Pancreas (tissue), 10 donors: ENCODE results near the gene BABAM2. TPM values are rescaled to one million over a fixed set of nuclear protein-coding genes. Genes with fewer than 3 reads are reported as not detected.

Source experiments
- ATAC-seq, 4 donors: fragments of 200-7000 bp; cut with Tn5 transposase; one replicate each; pipeline versions ENCODE4 v1.8.0 to v1.9.1; 2020; ENCODE audit warnings: mild to moderate bottlenecking in 4 of 4, moderate library complexity in 4 of 4
- DNase-seq, 6 donors: peaks; one replicate each; pipeline ENCODE4 v3.0.0-alpha.2; 2020
- FAIRE-seq: peaks from 2 replicates; lab custom pipeline; 2012; peaks lifted over from hg19 to GRCh38; lab: Jason Lieb, UNC
- H3K27ac ChIP-seq, 4 donors: fragments of 200-600 bp; sonication (generic); 1 replicate in 3 of 4; 2 replicates in 1 of 4; pipeline versions ENCODE4 v1.5.0 to v1.8.0; 2020
- H3K27me3 ChIP-seq, 4 donors: fragments of 200-600 bp; one replicate each; pipeline ENCODE4 v1.8.0; 2021
- H3K36me3 ChIP-seq, 3 donors: fragments of 200-600 bp; sonication (generic) in 1 of 3; one replicate each; pipeline versions ENCODE4 v1.5.0 to v1.8.0; 2020 to 2021
- H3K4me1 ChIP-seq, 3 donors: fragments of 200-600 bp; one replicate each; pipeline ENCODE4 v1.8.0; 2021
- H3K4me3 ChIP-seq, 4 donors: fragments of 200-600 bp; sonication (generic) in 2 of 4; one replicate each; pipeline versions ENCODE4 v1.5.0 to v1.8.0; 2020 to 2021
- H3K9me3 ChIP-seq, 4 donors: fragments of 200-600 bp; one replicate each; pipeline ENCODE4 v1.8.0; 2021
- WGBS, 2 donors: extraction: QIAGEN DNeasy Blood & Tissue Kit; methylation state at CpG; one replicate each; pipeline ENCODE4 v1.1.7; 2013; 5-methylcytosine and 5-hydroxymethylcytosine counted together
- intact Hi-C, 3 donors: fragments of 100-400 bp; cut with DNase I; formaldehyde crosslinking; loops; one replicate each; pipeline versions ENCODE4 v1.11.1 to v1.14.2; 2022
- polyA plus RNA-seq, 2 donors: library from polyadenylated mRNA; stranded (reverse); fragments of 200-250 nt; gene quantifications; one replicate each; pipeline ENCODE4 v1.2.3, GENCODE V29; 2013
- total RNA-seq, 6 donors: library from RNA; stranded (reverse); fragmentation: NEBNext Ultra II Directional in 4 of 6; extraction: Animal tissue kit (Norgen Biotek cat#: 25700) in 4 of 6; gene quantifications; one replicate each; pipeline versions ENCODE4 v1.2.1 to v1.2.4, GENCODE V29; 2021 to 2023
- TF ChIP-seq, protein P1 (sequence below), 4 donors: fragments of 200-600 bp; sonication (generic) in 3 of 4; IDR thresholded peaks; one replicate each; pipeline versions ENCODE4 v1.5.0 to v1.8.0; 2021; ENCODE audit warnings: antibody characterized with exemption in 4 of 4
- donor health status: healthy with polysubstance abuse.
- donor health status: DM: no; HTN: no; CAD: no; lungs with moderate emphysema.
- donor health status: DM: no; HTN: no; CAD: no.
- donor health status: control.
- donor health status: control.
- donor health status: Bipolar disorder and iron deficiency.
- donor health status: DM: yes; HTN: yes; CAD: no.
- donor health status: DM: no; HTN: no; CAD: no.
- donor health status: DM: no; HTN: no; CAD: no.
- donor health status: DM: yes; HTN: yes; CAD: no.

The BABAM2 gene
- total and polyA plus RNA-seq, 8 donors: 9.4 to 21.3 (median 15.6) TPM

GRCh38 chr2:28283861-28284260 is 393.3 kb downstream of the BABAM2 start:
- TF ChIP-seq, protein P1, sequence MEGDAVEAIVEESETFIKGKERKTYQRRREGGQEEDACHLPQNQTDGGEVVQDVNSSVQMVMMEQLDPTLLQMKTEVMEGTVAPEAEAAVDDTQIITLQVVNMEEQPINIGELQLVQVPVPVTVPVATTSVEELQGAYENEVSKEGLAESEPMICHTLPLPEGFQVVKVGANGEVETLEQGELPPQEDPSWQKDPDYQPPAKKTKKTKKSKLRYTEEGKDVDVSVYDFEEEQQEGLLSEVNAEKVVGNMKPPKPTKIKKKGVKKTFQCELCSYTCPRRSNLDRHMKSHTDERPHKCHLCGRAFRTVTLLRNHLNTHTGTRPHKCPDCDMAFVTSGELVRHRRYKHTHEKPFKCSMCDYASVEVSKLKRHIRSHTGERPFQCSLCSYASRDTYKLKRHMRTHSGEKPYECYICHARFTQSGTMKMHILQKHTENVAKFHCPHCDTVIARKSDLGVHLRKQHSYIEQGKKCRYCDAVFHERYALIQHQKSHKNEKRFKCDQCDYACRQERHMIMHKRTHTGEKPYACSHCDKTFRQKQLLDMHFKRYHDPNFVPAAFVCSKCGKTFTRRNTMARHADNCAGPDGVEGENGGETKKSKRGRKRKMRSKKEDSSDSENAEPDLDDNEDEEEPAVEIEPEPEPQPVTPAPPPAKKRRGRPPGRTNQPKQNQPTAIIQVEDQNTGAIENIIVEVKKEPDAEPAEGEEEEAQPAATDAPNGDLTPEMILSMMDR (IDR thresholded peaks at IDR 0.05): no peak
- no peak for ATAC-seq
- 87 to 91% methylated on average over 1 of the region's 1 CpG for WGBS, 2 donors
- Histone ChIP-seq H3K4me1 (no peaks in the 10 kb centered on the region), H3K36me3 (no peaks in the 10 kb centered on the region), H3K27me3 (no peaks in the 10 kb centered on the region), H3K27ac (no peak overlapping the region), H3K4me3 (no peak overlapping the region), H3K9me3 (no peaks in the 10 kb centered on the region)
- intact Hi-C loops: no loop called here
- no peak for DNase-seq
- FAIRE-seq: no peak

GRCh38 chr2:28286678-28287077 is 396.1 kb downstream of the BABAM2 start:
- no peaks in the 10 kb centered on the region for H3K36me3 ChIP-seq
- no peak for FAIRE-seq
- TF ChIP-seq, protein P1 (IDR thresholded peaks at IDR 0.05): no peak
- H3K4me1 ChIP-seq: no peaks in the 10 kb centered on the region
- no peaks in the 10 kb centered on the region for H3K9me3 ChIP-seq
- no peaks in the 10 kb centered on the region for H3K27me3 ChIP-seq
- H3K27ac ChIP-seq: no peak overlapping the region
- ATAC-seq: no peak
- intact Hi-C loops: no loop called here
- H3K4me3 ChIP-seq: no peak overlapping the region
- 89 to 94% methylated on average over 5 of the region's 5 CpGs for WGBS, 2 donors
- no peak for DNase-seq

- H3K4me1 ChIP-seq: no peaks in the 10 kb centered on the region
- DNase-seq (no peak), FAIRE-seq (no peak), ATAC-seq (no peak)
- WGBS, 2 donors: 85 to 92% methylated on average over 4 of the region's 4 CpGs
- no peaks in the 10 kb centered on the region for H3K27me3 ChIP-seq
- intact Hi-C loops: no loop called here
- no peaks in the 10 kb centered on the region for H3K9me3 ChIP-seq
- no peaks in the 10 kb centered on the region for H3K36me3 ChIP-seq
- H3K27ac ChIP-seq: no peak overlapping the region
- TF ChIP-seq, protein P1 (IDR thresholded peaks at IDR 0.05): no peak
- no peak overlapping the region for H3K4me3 ChIP-seq
Measured at GRCh38 chr2:28287256-28287915, 396.9 kb downstream of the BABAM2 start.

DNA sequence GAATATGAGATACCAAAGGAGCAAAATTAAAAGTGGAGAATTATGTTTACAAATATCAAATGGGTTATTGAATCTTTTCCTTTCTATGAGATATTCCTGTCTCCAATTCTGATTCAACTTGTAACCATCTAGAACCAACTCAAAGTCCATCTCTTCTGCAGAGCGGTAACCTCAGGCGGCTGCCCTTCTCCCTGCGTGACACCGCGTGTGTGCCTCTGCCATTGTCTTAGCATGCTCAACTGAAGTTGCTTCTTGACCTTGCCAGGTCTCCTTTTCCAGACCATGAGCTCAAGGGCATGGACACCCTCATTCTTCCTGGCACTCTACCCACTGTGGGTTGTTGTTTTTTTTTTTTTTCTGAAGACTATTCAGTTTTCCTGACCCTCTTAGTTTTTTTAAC is 398.1 kb downstream of the BABAM2 start:
- DNase-seq (no peak), FAIRE-seq (no peak), ATAC-seq (no peak)
- no peaks in the 10 kb centered on the region for H3K9me3 ChIP-seq
- no peak overlapping the region for H3K27ac ChIP-seq
- 98 to 99% methylated on average over 5 of the region's 5 CpGs for WGBS, 2 donors
- H3K36me3 ChIP-seq: no peaks in the 10 kb centered on the region
- no peaks in the 10 kb centered on the region for H3K27me3 ChIP-seq
- TF ChIP-seq, protein P1 (IDR thresholded peaks at IDR 0.05): no peak
- intact Hi-C loops: no loop called here
- H3K4me3 ChIP-seq: no peak overlapping the region
- no peaks in the 10 kb centered on the region for H3K4me1 ChIP-seq

DNA sequence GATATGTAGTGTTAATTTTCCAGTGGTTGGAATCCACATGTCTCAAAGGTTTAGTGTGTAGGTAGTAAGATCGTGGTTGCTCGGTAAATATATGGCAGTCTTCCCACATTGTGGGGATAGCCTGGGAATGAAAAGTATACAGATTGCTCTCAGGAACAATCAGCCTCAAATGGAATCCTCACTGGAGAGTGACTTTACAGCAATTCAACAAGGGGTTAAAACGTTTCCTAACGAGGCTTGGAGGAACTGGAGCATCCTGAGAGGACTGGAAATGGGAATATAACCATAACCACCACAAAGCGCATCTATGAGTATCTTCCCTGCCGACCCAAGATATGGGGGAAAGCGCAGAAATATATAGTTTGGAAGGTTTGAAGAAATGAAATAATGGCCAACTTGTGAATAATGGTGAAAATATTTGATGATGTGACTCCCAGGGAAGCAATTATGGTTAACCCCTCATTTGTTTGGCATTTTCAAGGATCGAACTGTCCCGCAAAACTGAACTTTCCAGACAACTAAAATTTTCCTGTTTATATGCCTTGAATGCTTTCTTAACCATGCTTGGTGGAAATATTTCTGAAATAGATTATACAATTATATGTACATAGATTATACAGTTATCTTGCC is 401.4 kb downstream of the BABAM2 start:
- no peak for ATAC-seq
- TF ChIP-seq, protein P1 (IDR thresholded peaks at IDR 0.05): no peak
- no peak for FAIRE-seq

More for the DNA sequence above, 401.4 kb downstream of the BABAM2 start:
- DNase-seq: no peak
- Histone ChIP-seq H3K27ac (no peak overlapping the region), H3K36me3 (no peaks in the 10 kb centered on the region), H3K4me1 (no peaks in the 10 kb centered on the region), H3K27me3 (no peaks in the 10 kb centered on the region), H3K4me3 (no peak overlapping the region), H3K9me3 (no peaks in the 10 kb centered on the region)
- 81 to 83% methylated on average over 9 of the region's 9 CpGs for WGBS, 2 donors
- intact Hi-C loops: no loop called here
